Colonic mucosa (tissue), 4 donors: ENCODE measurements around the gene CHCHD5. TPM values are rescaled to one million over a fixed set of nuclear protein-coding genes. Genes with fewer than 3 reads are reported as not detected.
"Not testable (repeated sequence)": the region's sequence is repeated elsewhere in the genome, so short reads cannot be mapped to it uniquely, and the experiment has no call there.

ENCODE experiments used
- DNase-seq: peaks from one replicate; pipeline ENCODE4 v3.0.0-alpha.2; 2020
- H3K27ac ChIP-seq: fragments of 200-600 bp; one replicate; pipeline ENCODE4 v1.8.0; 2021
- H3K27me3 ChIP-seq: fragments of 200-600 bp; one replicate; pipeline ENCODE4 v1.8.0; 2021
- H3K36me3 ChIP-seq: fragments of 200-600 bp; one replicate; pipeline ENCODE4 v1.8.0; 2021
- H3K4me1 ChIP-seq: fragments of 200-600 bp; one replicate; pipeline ENCODE4 v1.8.0; 2021; ENCODE audit warnings: mild to moderate bottlenecking
- H3K4me3 ChIP-seq: fragments of 200-600 bp; one replicate; pipeline ENCODE4 v1.8.0; 2021
- H3K9ac ChIP-seq, 2 donors: one replicate each; pipeline ENCODE4 v1.7.0; 2013; ENCODE audit warnings: control low read depth in 2 of 2, low read depth in 2 of 2, low read length in 2 of 2
- H3K9me3 ChIP-seq: fragments of 200-600 bp; one replicate; pipeline ENCODE4 v1.8.0; 2021
- intact Hi-C: fragments of 100-400 bp; cut with DNase I; formaldehyde crosslinking; loops from one replicate; pipeline ENCODE4 v1.14.1; 2022
- total RNA-seq, 2 donors: library from RNA; stranded (reverse); fragmentation: NEBNext Ultra II Directional in 1 of 2; extraction: Animal tissue kit (Norgen Biotek cat#: 25700) in 1 of 2; gene quantifications; one replicate each; pipeline ENCODE4 v1.2.1, GENCODE V29; 2021
- TF ChIP-seq, protein P1 (sequence below): fragments of 200-600 bp; IDR thresholded peaks from one replicate; pipeline ENCODE4 v1.8.0; 2022; ENCODE audit warnings: antibody characterized with exemption, mild to moderate bottlenecking
- donor health status: healthy.
- donor health status: DM: no; HTN: no; CAD: no.
- donor health status: DM: no; HTN: no; CAD: no.

The CHCHD5 gene
- total RNA-seq, 2 donors from 2014 or later, result 27.0 to 39.5 TPM

DNA sequence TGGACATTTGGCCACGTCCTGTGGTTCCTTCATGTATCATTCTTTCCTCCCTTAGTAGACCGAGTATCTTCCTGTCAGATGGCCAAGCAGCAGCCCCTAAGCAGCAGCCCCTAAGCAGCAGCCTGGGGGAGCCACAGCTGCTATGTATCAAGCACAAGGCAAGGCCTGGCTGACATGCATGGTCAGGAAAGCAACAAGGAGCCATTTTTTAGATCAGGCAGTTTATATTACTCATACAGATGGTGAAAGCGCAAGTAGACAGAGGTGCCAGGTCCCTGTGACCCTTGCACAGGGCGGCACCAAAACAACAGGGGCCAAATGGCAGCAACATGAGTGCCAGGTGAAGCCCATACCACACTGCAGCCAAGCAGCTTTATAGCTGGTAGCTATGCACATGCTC, 22.1 kb downstream of the CHCHD5 start:
- H3K27ac ChIP-seq, result peak overlapping the region; percentile 27
- no peak overlapping the region for H3K4me3 ChIP-seq
- H3K36me3 ChIP-seq, result no peaks in the 10 kb centered on the region
- TF ChIP-seq, protein P1, sequence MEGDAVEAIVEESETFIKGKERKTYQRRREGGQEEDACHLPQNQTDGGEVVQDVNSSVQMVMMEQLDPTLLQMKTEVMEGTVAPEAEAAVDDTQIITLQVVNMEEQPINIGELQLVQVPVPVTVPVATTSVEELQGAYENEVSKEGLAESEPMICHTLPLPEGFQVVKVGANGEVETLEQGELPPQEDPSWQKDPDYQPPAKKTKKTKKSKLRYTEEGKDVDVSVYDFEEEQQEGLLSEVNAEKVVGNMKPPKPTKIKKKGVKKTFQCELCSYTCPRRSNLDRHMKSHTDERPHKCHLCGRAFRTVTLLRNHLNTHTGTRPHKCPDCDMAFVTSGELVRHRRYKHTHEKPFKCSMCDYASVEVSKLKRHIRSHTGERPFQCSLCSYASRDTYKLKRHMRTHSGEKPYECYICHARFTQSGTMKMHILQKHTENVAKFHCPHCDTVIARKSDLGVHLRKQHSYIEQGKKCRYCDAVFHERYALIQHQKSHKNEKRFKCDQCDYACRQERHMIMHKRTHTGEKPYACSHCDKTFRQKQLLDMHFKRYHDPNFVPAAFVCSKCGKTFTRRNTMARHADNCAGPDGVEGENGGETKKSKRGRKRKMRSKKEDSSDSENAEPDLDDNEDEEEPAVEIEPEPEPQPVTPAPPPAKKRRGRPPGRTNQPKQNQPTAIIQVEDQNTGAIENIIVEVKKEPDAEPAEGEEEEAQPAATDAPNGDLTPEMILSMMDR, result no peak
- no peaks in the 10 kb centered on the region for H3K9me3 ChIP-seq
- no peaks in the 10 kb centered on the region for H3K4me1 ChIP-seq
- no peaks in the 10 kb centered on the region for H3K27me3 ChIP-seq
- peak; percentile 72 for DNase-seq
- peak overlapping the region; percentile 5 to 14 for H3K9ac ChIP-seq
- intact Hi-C loops, result loop anchor here (10.0 kb wide), 1 partner anchor 338 kb away; no protein-coding TSS in a partner anchor

DNA sequence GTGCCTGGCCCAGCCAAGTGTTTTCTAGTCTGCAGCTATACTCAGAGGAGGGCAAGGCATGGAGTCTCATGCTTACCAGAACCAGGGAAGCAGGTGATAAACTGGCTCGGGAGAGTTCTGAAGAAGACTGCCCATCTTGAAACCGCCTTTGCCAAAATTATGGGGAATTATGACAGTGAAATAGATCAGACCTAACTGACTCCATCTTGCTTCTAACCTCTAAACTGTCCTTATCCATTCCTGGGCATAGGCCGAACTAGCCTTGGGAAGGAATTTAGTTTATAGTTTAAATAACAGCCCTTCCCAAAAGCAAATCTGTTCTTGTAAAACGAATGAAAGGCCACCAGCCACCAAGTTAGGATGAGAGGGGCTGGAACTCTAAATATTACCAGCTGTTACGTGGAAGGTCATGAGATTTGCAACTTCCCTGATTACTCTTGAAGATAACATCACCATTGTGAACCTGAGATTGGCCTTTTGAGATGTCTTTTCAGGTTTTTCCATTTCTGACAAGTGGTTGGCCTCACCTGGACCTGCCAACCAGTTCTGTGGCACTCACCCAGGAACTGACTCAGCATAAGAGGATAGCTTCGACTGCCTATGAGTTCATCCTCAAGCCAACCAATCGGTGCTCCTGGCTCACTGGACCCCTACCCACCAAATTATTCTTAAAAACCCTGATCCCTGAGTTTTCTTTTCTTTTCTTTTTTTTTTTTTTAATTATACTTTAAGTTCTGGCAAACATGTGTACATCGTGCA, 23.4 kb downstream of the CHCHD5 start:
- H3K27me3 ChIP-seq, result no peaks in the 10 kb centered on the region
- intact Hi-C loops, result loop anchor here (10.0 kb wide), 1 partner anchor 337 kb away; no protein-coding TSS in a partner anchor
- no peaks in the 10 kb centered on the region for H3K4me1 ChIP-seq
- TF ChIP-seq, protein P1, result no peak
- no peak overlapping the region for H3K4me3 ChIP-seq
- H3K36me3 ChIP-seq, result no peaks in the 10 kb centered on the region
- H3K9ac ChIP-seq, result no peak overlapping the region
- no peaks in the 10 kb centered on the region for H3K9me3 ChIP-seq
- no peak for DNase-seq
- no peak overlapping the region for H3K27ac ChIP-seq

DNA sequence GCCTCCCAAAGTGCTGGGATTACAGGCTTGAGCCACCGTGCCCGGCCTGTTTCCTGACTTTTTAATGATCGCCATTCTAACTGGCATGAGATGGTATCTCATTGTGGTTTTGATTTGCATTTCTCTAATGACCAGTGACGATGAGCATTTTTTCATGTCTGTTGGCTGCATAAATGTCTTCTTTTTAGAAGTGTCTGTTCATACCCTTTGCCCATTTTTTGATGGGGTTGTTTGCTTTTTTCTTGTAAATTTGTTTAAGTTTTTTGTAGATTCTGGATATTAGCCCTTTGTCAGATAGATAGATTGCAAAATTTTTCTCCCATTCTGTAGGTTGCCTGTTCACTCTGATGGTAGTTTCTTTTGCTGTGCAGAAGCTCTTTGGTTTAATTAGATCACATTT, 24.9 kb downstream of the CHCHD5 start:
- not testable (repeated sequence) for DNase-seq, H3K4me3 ChIP-seq, H3K4me1 ChIP-seq, H3K27me3 ChIP-seq, H3K36me3 ChIP-seq, H3K9me3 ChIP-seq, H3K9ac ChIP-seq, H3K27ac ChIP-seq
- intact Hi-C loops, result loop anchor here (10.0 kb wide), 1 partner anchor 335 kb away; no protein-coding TSS in a partner anchor

DNA sequence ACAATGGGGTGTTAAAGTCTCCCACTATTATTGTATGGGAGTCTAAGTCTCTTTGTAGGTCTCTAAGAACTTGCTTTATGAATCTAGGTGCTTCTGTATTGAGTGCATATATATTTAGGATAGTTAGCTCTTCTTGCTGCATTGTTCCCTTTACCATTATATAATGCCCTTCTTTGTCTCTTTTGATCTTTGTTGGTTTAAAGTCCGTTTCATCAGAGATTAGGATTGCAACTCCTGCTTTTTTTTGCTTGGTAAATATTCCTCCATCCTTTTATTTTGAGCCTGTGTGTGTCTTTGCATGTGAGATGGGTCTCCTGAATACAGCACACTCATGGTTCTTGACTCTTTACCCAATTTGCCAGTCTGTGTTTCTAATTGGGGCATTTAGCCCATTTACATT, 27.9 kb downstream of the CHCHD5 start:
- intact Hi-C loops, H3K27me3 ChIP-seq, H3K9me3 ChIP-seq, H3K36me3 ChIP-seq, H3K4me3 ChIP-seq, H3K9ac ChIP-seq, H3K4me1 ChIP-seq, H3K27ac ChIP-seq, DNase-seq: not testable (repeated sequence)

DNA sequence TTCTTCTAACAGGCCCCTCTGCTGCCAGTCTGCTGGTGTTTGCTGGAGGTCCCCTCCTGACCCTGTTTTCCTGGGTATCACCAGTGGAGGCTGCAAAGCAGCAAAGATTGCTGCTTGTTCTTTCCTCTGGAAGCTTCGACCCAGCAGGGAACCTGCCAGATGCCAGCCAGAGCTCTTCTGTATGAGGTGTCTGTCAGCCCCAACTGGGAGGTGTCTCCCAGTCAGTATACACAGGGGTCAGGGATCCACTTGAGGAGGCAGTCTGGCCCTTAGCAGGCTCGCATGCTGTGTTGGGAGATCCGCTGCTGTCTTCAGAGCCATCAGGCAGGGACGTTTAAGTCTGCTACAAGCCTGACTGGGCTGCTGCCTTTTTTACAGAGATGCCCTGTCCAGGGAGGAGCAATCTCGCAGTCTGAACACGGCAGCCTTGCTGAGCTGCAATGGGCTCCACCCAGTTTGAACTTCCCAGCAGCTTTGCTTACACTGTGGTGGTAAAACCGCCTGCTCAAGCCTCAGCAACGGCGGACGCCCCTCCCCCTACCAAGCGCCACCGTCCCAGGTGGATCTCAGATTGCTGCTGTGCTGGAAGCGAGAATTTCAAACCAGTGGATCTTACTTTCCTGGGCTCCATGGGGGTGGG, 29.9 kb downstream of the CHCHD5 start:
- no peak overlapping the region for H3K4me3 ChIP-seq
- no peaks in the 10 kb centered on the region for H3K27me3 ChIP-seq
- intact Hi-C loops, result no loop called here
- TF ChIP-seq, protein P1, result no peak
- no peaks in the 10 kb centered on the region for H3K9me3 ChIP-seq
- H3K27ac ChIP-seq, result no peak overlapping the region
- DNase-seq, result peak; percentile 67
- no peaks in the 10 kb centered on the region for H3K4me1 ChIP-seq
- H3K9ac ChIP-seq, result no peak overlapping the region
- no peaks in the 10 kb centered on the region for H3K36me3 ChIP-seq

DNA sequence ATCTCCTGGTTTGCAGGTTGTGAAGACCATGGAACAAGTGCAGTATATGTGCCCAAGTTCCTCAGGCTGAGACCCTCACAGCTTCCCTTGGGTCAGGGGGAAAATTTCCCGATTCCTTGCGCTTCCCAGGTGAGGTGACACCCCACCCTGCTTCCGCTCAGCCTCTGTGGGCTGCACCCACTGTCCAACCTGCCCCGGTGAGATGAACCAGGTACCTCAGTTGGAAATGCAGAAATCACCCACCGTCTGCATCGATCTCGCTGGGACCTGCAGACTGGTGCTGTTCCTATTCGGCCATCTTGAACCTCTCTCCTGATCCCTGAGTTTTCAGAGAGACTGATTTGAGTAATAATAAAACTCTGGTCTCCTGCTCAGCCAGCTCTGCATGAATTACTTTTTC, 30.6 kb downstream of the CHCHD5 start:
- Histone ChIP-seq H3K4me1 (no peaks in the 10 kb centered on the region), H3K36me3 (no peaks in the 10 kb centered on the region), H3K27ac (no peak overlapping the region)

DNA sequence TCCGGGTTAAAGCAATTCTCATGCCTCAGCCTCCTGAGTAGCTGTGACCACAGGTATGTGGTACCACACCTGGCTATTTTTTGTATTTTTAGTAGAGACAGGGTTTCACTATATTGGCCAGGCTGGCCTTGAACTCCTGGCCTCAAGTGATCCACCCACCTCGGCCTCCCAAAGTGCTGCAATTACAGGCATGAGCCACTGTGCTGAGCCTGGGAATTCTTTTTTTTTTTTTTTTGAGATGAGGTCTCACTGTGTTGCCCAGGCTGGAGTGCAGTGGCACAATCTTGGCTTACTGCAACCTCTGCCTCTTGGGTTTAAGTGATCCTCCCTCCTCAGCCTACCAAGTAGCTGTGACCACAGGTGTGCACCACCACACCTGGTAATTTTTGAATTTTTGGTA, 31.4 kb downstream of the CHCHD5 start:
- DNase-seq, intact Hi-C loops, H3K9me3 ChIP-seq, H3K4me3 ChIP-seq, H3K9ac ChIP-seq, H3K27me3 ChIP-seq, H3K36me3 ChIP-seq, H3K4me1 ChIP-seq, H3K27ac ChIP-seq: not testable (repeated sequence)

More for the DNA sequence above, 30.6 kb downstream of the CHCHD5 start:
- Histone ChIP-seq H3K4me3 (no peak overlapping the region), H3K9ac (no peak overlapping the region), H3K27me3 (no peaks in the 10 kb centered on the region), H3K9me3 (no peaks in the 10 kb centered on the region)
- intact Hi-C loops, result no loop called here
- no peak for DNase-seq
- TF ChIP-seq, protein P1, result no peak
